Panc1 (cell line): Measurements from ENCODE around the gene WDR82. TPM values are rescaled to one million over a fixed set of nuclear protein-coding genes. Genes with fewer than 3 reads are reported as not detected.

Experiments used
- ATAC-seq: fragments of 200-7000 bp; cut with Tn5 transposase; 2 replicates; pipeline ENCODE4 v1.9.1; 2020; ENCODE audit warnings: mild to moderate bottlenecking, moderate library complexity
- BruUV-seq: library from RNA; stranded (reverse); fragments of 400-500 nt; replicated peaks from 2 replicates; lab custom pipeline; 2021; lab: Mats Ljungman, UMichigan
- CTCF ChIA-PET: fragments of 300-600 bp; sonication (Branson Sonifier 250); formaldehyde crosslinking; loops from one replicate; lab custom pipeline; 2022; ENCODE audit warnings: antibody characterized with exemption; lab: Charles Lee
- POLR2A ChIA-PET: fragments of 300-600 bp; sonication (Branson Sonifier 250); formaldehyde crosslinking; loops from one replicate; lab custom pipeline; 2022; ENCODE audit warnings: antibody characterized with exemption; lab: Charles Lee
- DNase-seq: peaks from one replicate; pipeline ENCODE4 v3.0.0-alpha.2; 2010; ENCODE audit warnings: low read depth, low spot score
- H3K27ac ChIP-seq: 2 replicates; pipeline ENCODE4 v1.5.1; 2011; ENCODE audit warnings: mild to moderate bottlenecking, low read length, inconsistent platforms
- H3K27me3 ChIP-seq: fragments of 200-500 bp; sonication (Bioruptor generic); 2 replicates; pipeline ENCODE4 v1.6.0; 2014; ENCODE audit warnings: low read length, inconsistent platforms; ENCODE audit not compliant: control insufficient read depth, insufficient read depth
- H3K36me3 ChIP-seq: fragments of 200-500 bp; sonication (Bioruptor generic); 2 replicates; pipeline ENCODE4 v1.5.1; 2014; ENCODE audit warnings: inconsistent platforms, mild to moderate bottlenecking, low read length, moderate library complexity; ENCODE audit not compliant: control insufficient read depth, insufficient read depth
- H3K4me1 ChIP-seq: 2 replicates; pipeline ENCODE4 v1.5.1; 2011; ENCODE audit warnings: inconsistent platforms, mild to moderate bottlenecking, low read length, moderate library complexity; ENCODE audit not compliant: control insufficient read depth, insufficient read depth
- H3K4me3 ChIP-seq, 2 experiments: 2 replicates each; pipeline ENCODE4 v1.5.1; 2011 to 2012; ENCODE audit warnings: low read depth in 2 of 2, low read length in 2 of 2, mild to moderate bottlenecking in 2 of 2, inconsistent platforms in 1 of 2, moderate library complexity in 1 of 2
- H3K9me3 ChIP-seq: fragments of 200-500 bp; sonication (Bioruptor generic); 2 replicates; pipeline ENCODE4 v1.5.1; 2014; ENCODE audit warnings: low read depth, mild to moderate bottlenecking, inconsistent platforms, low read length, moderate library complexity; ENCODE audit not compliant: control insufficient read depth, insufficient read depth
- POLR2AphosphoS5 ChIP-seq: IDR thresholded peaks from 2 replicates; pipeline ENCODE4 v1.6.1; 2012; ENCODE audit warnings: mild to moderate bottlenecking, low read depth, low read length, moderate library complexity
- SIN3A ChIP-seq: IDR thresholded peaks from 2 replicates; pipeline ENCODE4 v1.6.1; 2012; ENCODE audit warnings: low read depth, mild to moderate bottlenecking, low read length, moderate library complexity, borderline replicate concordance; ENCODE audit not compliant: insufficient read depth
- TCF7L2 ChIP-seq: IDR thresholded peaks from 2 replicates; pipeline ENCODE4 v1.6.1; 2011; ENCODE audit warnings: mild to moderate bottlenecking, low read depth, low read length, inconsistent platforms
- in situ Hi-C: cut with HindIII; loops from 2 replicates; pipeline ENCODE4 v1.10.0; 2016; ENCODE audit warnings: low sequenced_read_pairs, low pct_unique_long_range_greater_than_20kb
- intact Hi-C: fragments of 100-400 bp; cut with micrococcal nuclease; formaldehyde crosslinking; loops from one replicate; pipeline ENCODE4 v1.10.0; 2022; ENCODE audit not compliant: unreplicated experiment
- total RNA-seq: library from RNA; stranded (reverse); gene quantifications from one replicate; pipeline ENCODE4 v1.2.1, GENCODE V29; 2021; ENCODE audit not compliant: unreplicated experiment
- TF ChIP-seq, protein P1 (sequence below), 2 experiments: IDR thresholded peaks; 2 replicates each; pipeline ENCODE4 v1.6.1; 2011 to 2012; ENCODE audit warnings: low read depth in 2 of 2, control low read depth in 1 of 2, low read length in 1 of 2, mild to moderate bottlenecking in 1 of 2, moderate library complexity in 1 of 2; ENCODE audit not compliant: insufficient read depth in 1 of 2
- TF ChIP-seq, protein P2 (sequence below): fragments of 450-650 bp; IDR thresholded peaks from 2 replicates; pipeline ENCODE4 v1.5.1; 2017; ENCODE audit warnings: mild to moderate bottlenecking

Gene WDR82
- total RNA-seq, 1 experiment from 2014 or later, result 57.9 TPM

DNA sequence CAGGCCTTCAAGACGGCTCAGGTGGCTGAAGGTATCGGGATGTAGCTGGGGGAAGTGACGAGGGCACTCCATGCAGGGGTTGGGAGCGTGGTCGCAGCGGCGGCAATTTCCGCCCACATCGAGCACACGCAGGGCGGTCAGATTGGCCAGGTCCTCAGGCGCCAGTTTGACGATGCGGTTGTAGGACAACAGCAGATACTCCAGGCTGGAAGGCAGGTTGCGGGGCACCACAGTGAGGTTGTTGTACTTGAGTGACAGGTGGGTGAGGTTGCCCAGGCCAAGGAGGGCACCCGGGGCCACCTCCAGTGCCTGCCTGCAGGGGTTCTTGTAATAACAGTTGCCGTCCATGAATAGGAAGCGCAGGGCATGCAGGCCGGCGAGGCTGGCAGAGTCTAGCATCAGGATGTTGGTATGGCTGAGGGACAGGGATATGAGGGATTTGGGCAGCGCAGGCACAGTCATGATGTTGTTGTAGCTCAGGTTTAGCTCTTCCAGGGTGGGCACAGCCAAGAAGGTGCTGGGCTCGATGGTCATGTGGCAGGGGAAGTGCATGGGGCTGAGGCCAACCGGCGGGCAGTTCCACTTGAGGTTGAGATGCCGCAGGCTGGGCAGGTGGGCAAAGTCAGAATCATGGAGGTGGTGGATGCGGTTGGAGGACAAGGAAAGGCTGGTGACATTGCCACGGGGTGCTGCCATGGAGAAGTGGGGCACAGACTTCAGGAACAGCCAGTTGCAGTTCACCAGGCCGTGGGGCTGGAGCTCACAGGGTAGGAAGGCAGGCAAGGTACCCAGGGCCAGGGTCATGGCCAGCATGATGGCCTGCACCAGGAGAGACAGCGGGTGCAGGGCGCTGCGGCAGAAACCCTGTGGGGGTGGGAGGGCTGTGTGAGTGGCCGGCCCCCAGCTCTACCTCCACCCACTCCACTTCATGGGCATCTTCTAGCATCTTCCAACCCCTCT lies 54.7 kb downstream of the WDR82 start:
- CTCF ChIA-PET, result interaction anchor here (1.3 kb wide), 1 partner anchor 7 kb away, joined by 3 read pairs; no protein-coding TSS in a partner anchor

DNA sequence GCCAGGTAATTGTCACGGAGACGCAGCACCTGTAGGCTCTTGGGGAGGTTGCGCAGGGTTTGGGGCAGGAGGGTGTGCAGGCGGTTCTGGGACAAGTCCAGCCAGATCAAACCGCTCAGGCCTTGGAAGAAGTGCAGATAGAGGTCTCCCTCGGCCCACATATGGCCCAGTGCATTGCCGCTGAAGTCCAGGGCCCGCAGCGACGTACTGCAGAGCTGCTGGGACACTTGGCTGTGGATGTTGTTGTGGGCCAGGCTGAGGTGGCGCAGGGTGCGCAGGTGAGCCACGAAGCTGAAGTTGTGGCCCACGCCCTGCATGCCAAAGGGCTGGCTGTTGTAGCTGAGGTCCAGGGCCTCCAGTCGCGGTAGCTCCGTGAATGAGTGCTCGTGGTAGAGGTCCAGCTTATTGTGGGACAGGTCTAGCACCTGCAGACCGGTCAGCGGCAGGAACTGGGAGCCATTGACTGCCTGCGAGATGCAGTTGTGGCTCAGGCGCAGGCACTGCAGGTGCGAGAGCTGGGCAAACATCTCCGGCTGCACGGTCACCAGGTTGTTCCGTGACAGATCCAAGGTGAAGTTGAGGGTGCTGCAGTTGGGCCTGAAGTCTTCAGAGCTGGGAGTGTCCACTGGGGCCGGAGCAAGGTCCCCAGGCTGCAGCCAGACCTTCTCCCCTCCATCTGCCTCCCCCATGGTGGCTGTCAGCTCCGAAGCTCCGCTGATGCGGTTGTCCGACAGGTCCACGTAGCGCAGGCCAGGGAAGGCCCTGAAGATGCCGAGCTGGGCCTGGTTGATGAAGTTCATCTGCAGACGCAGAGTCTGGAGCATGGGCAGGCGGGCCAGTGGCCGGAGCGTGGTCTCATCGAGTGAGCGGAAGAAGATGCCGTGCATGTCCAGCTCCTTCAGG lies 55.9 kb downstream of the WDR82 start:
- BruUV-seq, result no TSS peak
- ChIA-PET POLR2A (no interaction called here), CTCF (interaction anchor here (1.3 kb wide), 1 partner anchor 9 kb away, joined by 3 read pairs; no protein-coding TSS in a partner anchor)
- in situ Hi-C loops (no loop called here), intact Hi-C loops (no loop called here)
- Histone ChIP-seq H3K36me3 (no peaks in the 10 kb centered on the region), H3K9me3 (no peaks in the 10 kb centered on the region), H3K27ac (no peak overlapping the region), H3K27me3 (no peaks in the 10 kb centered on the region), H3K4me1 (peaks cover 6% of the 10 kb centered on the region; the same call in 1 of the 2 replicates), H3K4me3 (no peak overlapping the region)
- ATAC-seq (no peak), DNase-seq (no peak)
- no peak for TF ChIP-seq TCF7L2
- TF ChIP-seq POLR2AphosphoS5, result no peak
- TF ChIP-seq, protein P1, sequence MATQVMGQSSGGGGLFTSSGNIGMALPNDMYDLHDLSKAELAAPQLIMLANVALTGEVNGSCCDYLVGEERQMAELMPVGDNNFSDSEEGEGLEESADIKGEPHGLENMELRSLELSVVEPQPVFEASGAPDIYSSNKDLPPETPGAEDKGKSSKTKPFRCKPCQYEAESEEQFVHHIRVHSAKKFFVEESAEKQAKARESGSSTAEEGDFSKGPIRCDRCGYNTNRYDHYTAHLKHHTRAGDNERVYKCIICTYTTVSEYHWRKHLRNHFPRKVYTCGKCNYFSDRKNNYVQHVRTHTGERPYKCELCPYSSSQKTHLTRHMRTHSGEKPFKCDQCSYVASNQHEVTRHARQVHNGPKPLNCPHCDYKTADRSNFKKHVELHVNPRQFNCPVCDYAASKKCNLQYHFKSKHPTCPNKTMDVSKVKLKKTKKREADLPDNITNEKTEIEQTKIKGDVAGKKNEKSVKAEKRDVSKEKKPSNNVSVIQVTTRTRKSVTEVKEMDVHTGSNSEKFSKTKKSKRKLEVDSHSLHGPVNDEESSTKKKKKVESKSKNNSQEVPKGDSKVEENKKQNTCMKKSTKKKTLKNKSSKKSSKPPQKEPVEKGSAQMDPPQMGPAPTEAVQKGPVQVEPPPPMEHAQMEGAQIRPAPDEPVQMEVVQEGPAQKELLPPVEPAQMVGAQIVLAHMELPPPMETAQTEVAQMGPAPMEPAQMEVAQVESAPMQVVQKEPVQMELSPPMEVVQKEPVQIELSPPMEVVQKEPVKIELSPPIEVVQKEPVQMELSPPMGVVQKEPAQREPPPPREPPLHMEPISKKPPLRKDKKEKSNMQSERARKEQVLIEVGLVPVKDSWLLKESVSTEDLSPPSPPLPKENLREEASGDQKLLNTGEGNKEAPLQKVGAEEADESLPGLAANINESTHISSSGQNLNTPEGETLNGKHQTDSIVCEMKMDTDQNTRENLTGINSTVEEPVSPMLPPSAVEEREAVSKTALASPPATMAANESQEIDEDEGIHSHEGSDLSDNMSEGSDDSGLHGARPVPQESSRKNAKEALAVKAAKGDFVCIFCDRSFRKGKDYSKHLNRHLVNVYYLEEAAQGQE (IDR thresholded peaks at IDR 0.05; ENCODE audit: insufficient read depth in 1 of 2, low read depth in 2 of 2, low read length in 1 of 2), result no peak
- TF ChIP-seq, protein P2, sequence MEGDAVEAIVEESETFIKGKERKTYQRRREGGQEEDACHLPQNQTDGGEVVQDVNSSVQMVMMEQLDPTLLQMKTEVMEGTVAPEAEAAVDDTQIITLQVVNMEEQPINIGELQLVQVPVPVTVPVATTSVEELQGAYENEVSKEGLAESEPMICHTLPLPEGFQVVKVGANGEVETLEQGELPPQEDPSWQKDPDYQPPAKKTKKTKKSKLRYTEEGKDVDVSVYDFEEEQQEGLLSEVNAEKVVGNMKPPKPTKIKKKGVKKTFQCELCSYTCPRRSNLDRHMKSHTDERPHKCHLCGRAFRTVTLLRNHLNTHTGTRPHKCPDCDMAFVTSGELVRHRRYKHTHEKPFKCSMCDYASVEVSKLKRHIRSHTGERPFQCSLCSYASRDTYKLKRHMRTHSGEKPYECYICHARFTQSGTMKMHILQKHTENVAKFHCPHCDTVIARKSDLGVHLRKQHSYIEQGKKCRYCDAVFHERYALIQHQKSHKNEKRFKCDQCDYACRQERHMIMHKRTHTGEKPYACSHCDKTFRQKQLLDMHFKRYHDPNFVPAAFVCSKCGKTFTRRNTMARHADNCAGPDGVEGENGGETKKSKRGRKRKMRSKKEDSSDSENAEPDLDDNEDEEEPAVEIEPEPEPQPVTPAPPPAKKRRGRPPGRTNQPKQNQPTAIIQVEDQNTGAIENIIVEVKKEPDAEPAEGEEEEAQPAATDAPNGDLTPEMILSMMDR, result no peak

More for the DNA sequence above, 54.7 kb downstream of the WDR82 start:
- Histone ChIP-seq H3K27me3 (no peaks in the 10 kb centered on the region), H3K36me3 (no peaks in the 10 kb centered on the region), H3K9me3 (no peaks in the 10 kb centered on the region), H3K4me3 (no peak overlapping the region), H3K27ac (no peak overlapping the region), H3K4me1 (peaks cover 3% of the 10 kb centered on the region; the same call in 1 of the 2 replicates)
- intact Hi-C loops (no loop called here), in situ Hi-C loops (no loop called here)
- BruUV-seq, result no TSS peak
- no peak for ATAC-seq
- no peak for DNase-seq
- TF ChIP-seq POLR2AphosphoS5 (no peak), SIN3A (no peak)
- TF ChIP-seq, protein P1 (IDR thresholded peaks at IDR 0.05; ENCODE audit: insufficient read depth in 1 of 2, low read depth in 2 of 2, low read length in 1 of 2), result no peak
- TF ChIP-seq, protein P2, result no peak
- POLR2A ChIA-PET, result interaction anchor here (0.7 kb wide), 1 partner anchor 55 kb away, joined by 4 read pairs; no protein-coding TSS in a partner anchor
